BE2C (cell line): Measurements from ENCODE around the gene CCDC68.

Experiments used
- DNase-seq: peaks from one replicate; pipeline ENCODE4 v3.0.0-alpha.2; 2020
- H3K27me3 ChIP-seq: fragments of 250-450 bp; sonication (Bioruptor Pico); 2 replicates; pipeline ENCODE4 v1.5.1; 2020; ENCODE audit warnings: mild to moderate bottlenecking
- H3K36me3 ChIP-seq: fragments of 250-450 bp; sonication (Bioruptor Pico); 2 replicates; pipeline ENCODE4 v1.5.1; 2020; ENCODE audit warnings: mild to moderate bottlenecking
- H3K4me1 ChIP-seq: fragments of 250-450 bp; sonication (Bioruptor Pico); 2 replicates; pipeline ENCODE4 v1.5.1; 2020
- H3K4me3 ChIP-seq: 2 replicates; pipeline ENCODE4 v1.5.1; 2011; ENCODE audit warnings: low read depth, low read length
- H3K9me3 ChIP-seq: fragments of 250-450 bp; sonication (Bioruptor Pico); 2 replicates; pipeline ENCODE4 v1.5.1; 2020
- TF ChIP-seq, protein P1 (sequence below): IDR thresholded peaks from 2 replicates; pipeline ENCODE4 v1.5.1; 2012; ENCODE audit warnings: mild to moderate bottlenecking, low read depth, low read length

The CCDC68 gene

DNA sequence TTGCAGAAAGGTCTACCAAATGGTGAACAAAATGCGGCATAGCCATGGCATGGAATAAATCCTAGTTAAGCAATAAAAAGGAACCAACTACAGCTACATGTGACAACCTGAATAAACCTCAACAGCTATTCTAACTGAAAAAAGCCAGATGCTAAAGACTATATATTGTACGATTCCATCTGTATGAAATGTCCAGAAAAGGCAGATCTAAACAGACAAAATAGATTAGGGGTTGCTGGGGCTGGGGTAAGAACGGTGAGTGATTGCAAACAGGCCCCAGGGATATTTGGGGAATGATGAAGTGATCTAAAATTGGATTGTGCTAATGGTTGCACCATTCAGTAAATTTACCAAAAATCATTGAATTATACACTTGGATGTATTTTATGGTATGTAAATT lies 2.8 kb downstream of the CCDC68 start:
- TF ChIP-seq, protein P1, sequence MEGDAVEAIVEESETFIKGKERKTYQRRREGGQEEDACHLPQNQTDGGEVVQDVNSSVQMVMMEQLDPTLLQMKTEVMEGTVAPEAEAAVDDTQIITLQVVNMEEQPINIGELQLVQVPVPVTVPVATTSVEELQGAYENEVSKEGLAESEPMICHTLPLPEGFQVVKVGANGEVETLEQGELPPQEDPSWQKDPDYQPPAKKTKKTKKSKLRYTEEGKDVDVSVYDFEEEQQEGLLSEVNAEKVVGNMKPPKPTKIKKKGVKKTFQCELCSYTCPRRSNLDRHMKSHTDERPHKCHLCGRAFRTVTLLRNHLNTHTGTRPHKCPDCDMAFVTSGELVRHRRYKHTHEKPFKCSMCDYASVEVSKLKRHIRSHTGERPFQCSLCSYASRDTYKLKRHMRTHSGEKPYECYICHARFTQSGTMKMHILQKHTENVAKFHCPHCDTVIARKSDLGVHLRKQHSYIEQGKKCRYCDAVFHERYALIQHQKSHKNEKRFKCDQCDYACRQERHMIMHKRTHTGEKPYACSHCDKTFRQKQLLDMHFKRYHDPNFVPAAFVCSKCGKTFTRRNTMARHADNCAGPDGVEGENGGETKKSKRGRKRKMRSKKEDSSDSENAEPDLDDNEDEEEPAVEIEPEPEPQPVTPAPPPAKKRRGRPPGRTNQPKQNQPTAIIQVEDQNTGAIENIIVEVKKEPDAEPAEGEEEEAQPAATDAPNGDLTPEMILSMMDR = no peak
- no peak for DNase-seq
- Histone ChIP-seq H3K9me3 (no peaks in the 10 kb centered on the region), H3K4me1 (no peaks in the 10 kb centered on the region), H3K27me3 (no peaks in the 10 kb centered on the region), H3K36me3 (no peaks in the 10 kb centered on the region), H3K4me3 (no peak overlapping the region)

DNA sequence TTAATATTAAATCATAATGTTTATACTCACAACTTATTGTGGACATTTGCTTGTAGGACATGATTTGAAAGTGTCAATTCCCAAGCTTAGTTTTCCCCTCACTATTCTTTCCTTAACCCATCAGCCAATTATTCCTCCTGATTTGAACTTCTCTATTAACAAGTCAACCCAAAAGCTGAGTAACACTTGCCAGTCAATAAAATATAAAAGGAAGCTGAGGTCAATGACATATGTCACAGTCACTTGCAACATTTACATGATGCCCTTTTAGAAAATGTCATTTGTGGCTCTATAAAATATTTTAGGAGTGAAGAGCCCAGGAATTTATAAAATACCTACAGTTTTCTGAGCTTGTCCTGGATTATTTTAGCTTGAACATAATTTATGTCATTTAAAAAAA lies 7.2 kb downstream of the CCDC68 start:
- DNase-seq = no peak
- Histone ChIP-seq H3K36me3 (no peaks in the 10 kb centered on the region), H3K9me3 (no peaks in the 10 kb centered on the region), H3K27me3 (no peaks in the 10 kb centered on the region), H3K4me1 (no peaks in the 10 kb centered on the region), H3K4me3 (no peak overlapping the region)
- TF ChIP-seq, protein P1 = no peak

DNA sequence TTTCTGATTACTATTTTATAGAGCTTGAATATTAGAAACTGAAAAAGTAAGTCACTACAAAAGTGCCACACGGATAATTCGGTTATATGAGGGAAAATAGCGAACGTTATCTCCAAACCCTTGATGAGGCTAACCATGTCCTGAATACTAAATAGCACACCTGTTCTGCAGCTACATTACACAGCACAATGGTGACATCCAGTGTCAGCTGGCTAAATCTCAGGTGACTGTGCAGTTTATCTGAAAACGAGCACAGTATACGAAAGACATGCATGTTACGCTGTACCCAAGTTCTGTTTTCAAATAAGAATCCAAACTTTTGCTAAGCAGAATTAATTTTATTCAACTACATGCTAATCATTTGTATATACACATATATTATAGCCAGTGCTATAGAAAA lies 9.0 kb downstream of the CCDC68 start:
- H3K4me3 ChIP-seq = no peak overlapping the region
- no peaks in the 10 kb centered on the region for H3K27me3 ChIP-seq
- no peak for DNase-seq
- H3K36me3 ChIP-seq = no peaks in the 10 kb centered on the region
- H3K9me3 ChIP-seq = no peaks in the 10 kb centered on the region
- H3K4me1 ChIP-seq = no peaks in the 10 kb centered on the region
- TF ChIP-seq, protein P1 = peak; percentile 35; the same call in 1 of the 2 replicates

DNA sequence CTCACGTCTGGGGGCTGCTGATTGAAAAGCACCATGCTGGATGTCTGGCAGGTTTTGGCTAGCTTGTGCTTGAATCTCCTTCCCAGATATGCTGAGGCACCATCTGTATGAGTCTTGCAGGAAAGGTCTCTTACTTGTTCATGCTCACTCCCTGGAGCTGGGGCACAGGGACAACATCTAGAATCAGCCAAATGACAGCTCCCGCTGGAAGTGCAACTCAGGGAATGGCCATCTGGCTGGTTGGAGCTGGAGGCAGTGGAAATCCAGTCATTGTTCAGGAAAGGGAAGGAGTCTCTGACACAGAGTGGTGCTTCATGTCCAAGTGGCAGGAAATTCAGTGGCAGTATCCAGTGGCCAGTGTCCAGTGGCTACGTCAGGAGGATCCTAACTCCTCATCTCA lies 9.7 kb downstream of the CCDC68 start:
- Histone ChIP-seq H3K9me3 (no peaks in the 10 kb centered on the region), H3K27me3 (no peaks in the 10 kb centered on the region), H3K4me3 (no peak overlapping the region), H3K36me3 (no peaks in the 10 kb centered on the region), H3K4me1 (no peaks in the 10 kb centered on the region)
- TF ChIP-seq, protein P1 = no peak
- DNase-seq = no peak

DNA sequence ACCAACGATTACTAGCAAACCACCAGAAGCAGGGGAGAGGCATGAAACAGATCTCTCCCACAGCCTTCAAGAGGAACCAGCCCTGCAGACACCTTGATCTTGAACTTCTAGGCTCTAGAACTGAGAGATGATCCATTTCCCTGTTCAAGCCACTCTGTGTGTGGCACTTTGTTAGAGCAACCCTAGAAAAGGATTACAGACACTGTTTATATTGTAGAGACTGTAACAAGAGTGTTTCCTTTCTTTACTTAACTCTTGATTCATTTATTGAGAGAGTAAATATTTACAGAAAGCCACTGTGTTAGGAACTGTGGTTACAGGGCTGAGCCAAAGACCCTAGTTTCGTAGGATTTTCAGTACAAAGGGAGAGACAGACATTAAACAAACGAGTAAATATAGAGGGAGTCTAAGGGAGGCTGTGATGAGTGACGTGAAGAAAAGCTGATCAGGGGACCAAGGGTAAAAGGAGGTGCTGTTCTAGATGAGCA lies 10.9 kb downstream of the CCDC68 start:
- Histone ChIP-seq H3K27me3 (no peaks in the 10 kb centered on the region), H3K4me3 (no peak overlapping the region)
- DNase-seq = no peak

DNA sequence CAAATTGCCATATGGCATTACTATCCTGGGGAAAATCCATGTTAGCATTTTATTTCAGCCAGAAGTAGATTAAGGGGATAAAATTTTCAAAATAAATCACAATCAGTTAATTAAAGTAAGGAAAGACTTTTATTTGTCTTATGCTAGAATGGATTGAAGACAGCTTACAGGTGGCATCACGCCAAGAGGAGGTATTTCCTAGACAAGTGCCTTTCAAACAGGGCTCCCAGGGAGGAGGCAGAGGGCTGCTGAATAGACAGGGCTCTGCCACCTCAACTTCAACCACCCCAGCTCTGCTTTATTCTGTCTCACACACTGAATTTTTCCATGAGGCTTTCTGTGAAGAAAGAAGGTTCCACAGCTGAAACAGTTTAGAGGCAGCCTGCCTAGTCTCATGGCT lies 12.2 kb downstream of the CCDC68 start:
- Histone ChIP-seq H3K4me3 (no peak overlapping the region), H3K36me3 (no peaks in the 10 kb centered on the region), H3K4me1 (no peaks in the 10 kb centered on the region), H3K27me3 (no peaks in the 10 kb centered on the region), H3K9me3 (no peaks in the 10 kb centered on the region)
- no peak for DNase-seq
- TF ChIP-seq, protein P1 = no peak

More for the DNA sequence above, 10.9 kb downstream of the CCDC68 start:
- no peaks in the 10 kb centered on the region for H3K9me3 ChIP-seq
- H3K36me3 ChIP-seq = no peaks in the 10 kb centered on the region
- no peaks in the 10 kb centered on the region for H3K4me1 ChIP-seq
- TF ChIP-seq, protein P1 = no peak
